GM18498 (cell line): ENCODE results near the gene DAND5.

Source experiments
- ATAC-seq: cut with Tn5 transposase; IDR thresholded peaks from one replicate; pipeline ENCODE4 v1.9.1; 2021; ENCODE audit warnings: mild to moderate bottlenecking, moderate library complexity; ENCODE audit not compliant: unreplicated experiment

Gene DAND5

GRCh38 chr19:13007292-13008045 lies 38.1 kb downstream of the DAND5 start:
- ATAC-seq, result no peak

DNA sequence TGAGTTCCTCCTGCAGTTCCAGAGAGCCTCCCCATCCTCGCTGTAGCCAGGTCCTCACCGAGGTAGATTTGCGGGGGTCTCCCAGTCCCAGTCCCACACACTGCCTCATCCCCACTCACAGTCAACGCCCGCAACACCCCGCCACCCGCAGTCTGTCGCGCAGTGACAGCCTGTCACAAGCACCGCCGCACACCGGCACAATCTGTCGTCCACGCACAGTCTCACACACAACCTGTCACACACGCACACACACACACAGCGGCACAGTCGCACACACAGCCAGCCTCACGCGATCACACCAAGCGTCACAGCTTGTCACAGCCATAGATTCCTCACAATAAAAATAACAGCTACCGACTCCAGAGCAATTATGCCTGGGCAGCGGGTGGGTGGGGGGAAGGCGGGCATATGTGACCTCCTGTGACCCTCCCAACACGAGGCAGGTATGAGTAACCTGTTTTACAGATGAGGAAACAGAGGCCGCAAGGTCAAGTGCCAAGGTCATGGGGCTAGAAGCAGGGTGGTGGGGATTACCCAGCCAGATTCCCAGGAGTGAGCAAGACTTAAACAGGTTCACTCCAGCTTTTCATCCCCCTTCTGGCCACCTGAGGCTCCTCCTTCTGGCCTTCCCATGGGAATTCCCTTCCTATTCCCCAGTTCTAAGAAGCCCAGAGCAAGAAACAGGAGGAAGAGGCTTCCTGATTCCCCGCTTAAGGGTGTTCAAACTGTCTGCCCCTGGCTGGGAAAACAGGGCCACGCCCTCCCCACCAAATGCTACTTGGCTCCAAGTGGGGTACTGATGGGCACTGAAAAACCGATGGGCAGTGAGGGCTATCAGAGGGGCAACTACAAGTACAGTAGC lies 39.8 kb downstream of the DAND5 start:
- ATAC-seq, result no peak

- ATAC-seq, result no peak
Measured at GRCh38 chr19:13010038-13010991, 40.9 kb downstream of the DAND5 start.

DNA sequence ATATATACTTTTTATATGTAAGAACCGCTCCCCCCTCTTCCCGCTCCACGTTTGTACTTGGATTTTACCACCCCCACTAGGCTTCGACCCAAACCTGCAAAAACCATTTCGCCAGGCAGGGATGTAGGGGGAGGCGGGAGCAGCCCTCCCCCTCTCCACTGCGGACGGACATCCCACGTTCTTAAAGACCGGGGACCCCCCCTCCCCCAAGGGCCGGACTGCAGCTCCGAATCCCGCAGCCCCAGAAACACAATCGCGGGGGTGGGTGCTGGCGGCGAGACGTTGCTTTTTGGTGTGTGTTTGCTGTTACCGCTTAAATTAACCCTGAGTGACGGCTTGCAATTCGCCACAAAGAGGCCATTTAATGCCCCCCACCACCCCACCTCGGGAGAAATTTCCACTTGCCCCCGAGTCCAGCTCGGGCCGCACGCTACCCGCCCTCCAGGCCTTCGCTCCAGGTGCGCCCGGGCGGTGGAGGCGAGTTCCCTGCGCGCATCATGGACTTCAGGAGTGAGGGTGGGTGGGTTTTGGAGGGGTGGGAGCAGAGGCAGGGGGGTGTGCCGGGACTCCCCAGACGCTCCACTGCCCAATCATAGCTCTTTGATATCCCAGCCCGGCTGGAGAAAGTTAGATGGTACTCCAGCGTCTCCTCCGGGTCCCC lies 41.7 kb downstream of the DAND5 start:
- ATAC-seq, result no peak

GRCh38 chr19:13011653-13012389 lies 42.4 kb downstream of the DAND5 start:
- no peak for ATAC-seq

- ATAC-seq, result no peak
Measured at GRCh38 chr19:13012390-13012689, 43.0 kb downstream of the DAND5 start.

DNA sequence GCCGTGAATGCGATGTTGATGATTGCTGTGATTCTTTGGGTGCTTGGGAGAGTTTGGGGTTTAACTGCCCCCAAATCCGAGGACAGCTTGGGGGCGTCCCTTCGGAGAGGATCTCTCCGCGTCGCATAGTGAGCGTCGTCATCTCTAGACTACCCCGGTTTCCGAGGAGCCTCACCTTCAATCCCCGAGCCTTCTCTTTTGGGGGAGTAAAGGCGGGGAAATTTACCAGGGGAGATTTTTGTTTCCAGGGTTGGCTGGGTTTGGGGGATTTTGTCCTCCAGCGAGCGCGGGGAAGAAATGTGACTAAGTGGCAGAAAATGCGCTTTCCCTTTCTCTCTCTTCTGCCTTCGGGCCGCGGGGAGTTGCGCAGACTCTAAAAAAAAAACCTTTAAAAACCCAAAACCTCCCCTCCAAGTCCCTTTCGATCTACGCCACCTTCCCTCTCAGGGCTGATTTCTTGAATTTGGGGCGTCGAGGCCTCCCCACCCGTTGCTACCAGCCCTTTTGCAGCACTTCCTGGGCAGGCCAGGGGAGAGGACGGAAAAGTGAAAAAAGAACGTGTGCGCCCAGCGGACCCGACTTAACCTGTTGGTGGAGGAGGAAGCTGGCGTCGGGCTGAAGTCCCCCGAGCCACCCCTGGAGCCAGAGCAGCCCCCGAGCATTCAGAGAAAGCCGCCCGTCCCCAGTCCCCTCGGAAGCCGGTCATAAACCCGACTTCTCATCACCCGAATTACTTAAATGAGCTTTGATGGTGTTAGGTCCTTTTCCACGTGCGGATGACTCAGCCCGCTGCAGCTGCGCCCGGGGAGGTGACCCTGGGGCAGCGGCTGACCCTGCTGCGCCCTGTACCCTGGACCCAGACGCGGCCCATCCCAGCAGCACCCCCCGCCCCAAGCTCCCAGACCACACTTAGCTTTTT lies 43.6 kb downstream of the DAND5 start:
- no peak for ATAC-seq

DNA sequence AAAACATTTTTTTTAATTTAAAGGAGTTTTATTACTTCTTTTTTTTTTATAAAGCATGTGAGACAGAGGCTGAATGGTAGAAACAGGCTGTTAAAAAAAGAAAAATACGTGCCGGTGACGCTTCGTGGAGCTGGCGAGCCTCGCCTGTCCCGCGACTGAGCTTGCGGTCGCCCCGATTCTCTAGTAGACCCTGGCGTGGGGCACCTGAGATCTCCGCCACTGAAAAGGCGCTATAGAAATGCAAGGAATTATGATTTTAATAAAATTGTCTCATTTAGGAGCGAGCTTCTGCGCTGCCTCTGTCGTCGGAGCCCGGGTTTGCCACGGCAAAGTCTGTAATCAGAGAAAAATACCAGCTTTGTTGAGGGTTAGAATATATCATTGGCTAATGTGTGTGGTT lies 44.3 kb downstream of the DAND5 start:
- ATAC-seq, result no peak

- no peak for ATAC-seq
Measured at GRCh38 chr19:13014101-13014920, 44.9 kb downstream of the DAND5 start.

GRCh38 chr19:13014921-13015280 lies 45.5 kb downstream of the DAND5 start:
- ATAC-seq, result no peak

DNA sequence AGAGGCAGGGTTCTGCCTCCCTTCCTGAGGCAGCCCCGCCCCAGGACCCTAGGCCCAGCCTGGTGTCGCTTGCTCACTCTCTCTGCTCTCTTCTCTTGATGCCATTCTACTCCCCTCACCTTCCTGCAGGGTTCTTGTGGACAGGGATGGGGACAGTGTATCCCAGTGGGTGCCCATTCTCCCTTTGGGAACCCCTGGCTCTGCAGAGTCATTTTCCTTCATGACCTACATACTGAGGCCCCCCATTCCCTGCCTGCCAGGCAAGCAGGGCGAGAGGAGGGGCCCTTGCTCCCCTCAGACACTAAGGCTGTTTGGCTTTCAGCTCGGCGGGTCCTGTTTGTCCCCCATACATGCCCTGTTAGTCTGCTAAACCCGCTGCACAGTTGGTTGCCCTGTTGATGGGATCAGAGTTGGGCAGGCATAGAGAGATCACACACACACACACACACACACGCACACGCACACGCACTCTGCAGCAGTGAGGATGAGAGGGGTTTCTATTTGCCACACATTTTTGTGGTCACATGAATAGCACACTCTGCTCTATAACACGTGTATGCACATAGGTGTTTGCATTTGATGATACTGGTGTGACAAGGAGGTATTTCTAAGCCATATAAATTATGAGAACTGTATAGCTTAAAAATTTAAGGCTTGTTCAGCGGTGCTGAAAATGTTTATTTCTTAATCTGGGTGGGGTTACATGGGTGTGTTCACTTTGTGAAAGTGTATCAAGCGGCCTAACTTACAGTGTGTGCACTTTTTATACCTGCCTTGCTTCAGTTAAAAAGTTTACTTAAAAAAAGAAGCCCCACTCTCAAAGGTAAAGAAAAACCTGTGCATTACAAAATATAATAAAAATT lies 46.2 kb downstream of the DAND5 start:
- no peak for ATAC-seq

DNA sequence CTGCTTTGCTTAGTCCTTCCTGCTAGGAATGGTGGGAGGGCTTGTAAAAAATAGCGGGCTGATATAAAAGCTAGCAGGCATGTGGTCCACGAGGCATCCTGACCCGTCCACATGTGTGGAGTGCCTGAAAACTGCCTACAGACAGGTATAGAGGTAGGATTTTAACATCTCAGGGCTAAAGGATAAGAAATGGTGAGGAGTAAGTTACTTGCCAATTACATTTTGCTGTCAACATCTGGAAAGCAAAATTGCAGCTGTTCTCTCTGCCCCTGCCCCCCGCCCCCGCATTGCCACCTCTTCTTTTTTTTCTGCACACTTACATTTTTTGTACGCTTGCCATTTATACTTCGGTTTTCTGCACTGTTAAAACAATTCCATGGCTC lies 46.9 kb downstream of the DAND5 start:
- no peak for ATAC-seq

DNA sequence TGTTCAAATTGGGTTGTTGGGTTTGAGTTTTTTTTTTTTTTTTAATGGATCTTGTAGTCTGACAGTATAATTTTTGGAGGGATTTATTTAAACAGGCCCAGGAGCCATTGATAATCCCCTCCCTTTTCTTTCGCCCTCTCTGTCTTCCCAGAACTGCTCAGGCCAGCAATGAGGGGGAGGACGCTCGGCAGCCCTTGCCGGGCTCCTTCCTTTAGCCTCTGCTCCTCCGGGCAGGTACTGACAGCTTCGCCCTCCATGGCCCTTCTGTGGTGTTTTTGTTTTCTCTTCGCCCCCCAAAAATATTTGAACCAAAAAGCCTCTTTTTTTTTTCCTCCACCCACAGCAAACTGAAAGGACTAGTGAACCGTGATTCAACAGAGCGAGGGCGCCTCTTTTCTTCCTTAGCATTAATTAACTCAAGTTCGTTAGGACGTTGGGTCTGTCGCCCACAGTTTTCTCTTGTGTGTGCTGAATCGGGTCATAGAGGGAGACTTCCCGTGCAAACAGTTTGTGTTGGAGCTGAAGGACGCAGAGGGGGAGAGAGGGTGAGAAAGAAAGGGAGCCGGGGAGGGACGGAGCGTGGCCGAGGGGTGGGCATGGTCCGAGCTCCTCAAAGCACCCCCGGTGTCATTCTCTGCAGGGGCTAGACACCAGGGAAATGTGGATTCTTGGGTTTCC lies 47.4 kb downstream of the DAND5 start:
- ATAC-seq, result no peak

- ATAC-seq, result no peak
Measured at GRCh38 chr19:13017306-13018034, 48.1 kb downstream of the DAND5 start.

DNA sequence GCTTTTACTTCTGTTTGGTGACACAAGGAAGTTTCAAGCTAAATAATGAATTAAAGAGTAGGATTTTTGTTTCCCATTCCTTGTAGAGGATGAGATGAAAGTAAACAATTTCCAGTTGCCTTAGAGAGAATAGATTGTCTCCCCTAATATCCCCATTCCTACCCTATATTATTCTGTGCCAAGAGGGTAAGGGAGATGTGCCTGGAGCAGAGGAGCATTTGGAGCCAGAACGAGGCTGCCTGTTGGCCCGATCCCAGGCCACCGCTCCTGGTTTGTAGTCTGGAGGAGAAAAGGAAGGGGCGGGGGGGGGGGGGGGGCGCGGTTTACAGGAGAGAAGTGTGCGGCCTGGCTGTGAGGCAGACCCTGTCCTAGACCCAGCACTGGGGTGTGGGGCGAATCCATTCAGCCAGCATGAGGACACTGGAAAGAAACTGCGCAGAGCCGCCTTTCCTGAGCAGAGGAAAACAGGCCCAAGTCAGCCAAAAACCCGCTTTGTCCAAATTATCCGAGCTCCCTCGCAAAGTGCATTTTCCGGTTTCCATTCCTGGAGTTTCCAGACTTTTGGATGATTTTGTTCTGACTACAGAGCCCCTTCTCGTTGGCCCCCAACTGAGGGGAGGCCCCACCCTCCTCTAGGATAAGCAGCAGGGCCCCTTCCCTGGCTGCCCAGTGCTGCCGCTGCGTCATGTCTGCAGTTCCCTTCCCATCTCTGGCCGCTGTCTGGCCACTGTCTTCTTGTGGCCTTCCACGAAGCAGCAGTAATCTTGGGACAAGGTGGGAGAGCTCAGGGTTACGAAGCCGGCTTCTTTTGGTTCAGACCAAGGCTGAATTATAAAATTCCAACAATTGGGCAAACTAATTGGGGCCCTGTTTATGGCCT lies 48.9 kb downstream of the DAND5 start:
- ATAC-seq, result no peak
